MM.1S (cell line): ENCODE data around the gene AMMECR1L.

ENCODE experiments used
- EZH2 ChIP-seq: fragments of 300-600 bp; sonication (generic); optimal IDR thresholded peaks from 2 replicates; pipeline ENCODE3; 2017; ENCODE audit warnings: low read depth, mild to moderate bottlenecking, antibody characterized with exemption, low read length, mixed read lengths
- EZH2phosphoT487 ChIP-seq: fragments of 300-600 bp; sonication (generic); IDR thresholded peaks from 2 replicates; pipeline ENCODE4 v1.6.1; 2018; ENCODE audit warnings: antibody characterized with exemption, low read length
- TF ChIP-seq, protein P1 (sequence below): fragments of 300-600 bp; sonication (generic); IDR thresholded peaks from 2 replicates; pipeline ENCODE4 v1.5.1; 2016; ENCODE audit warnings: antibody characterized with exemption, low read length, mixed read lengths

DNA sequence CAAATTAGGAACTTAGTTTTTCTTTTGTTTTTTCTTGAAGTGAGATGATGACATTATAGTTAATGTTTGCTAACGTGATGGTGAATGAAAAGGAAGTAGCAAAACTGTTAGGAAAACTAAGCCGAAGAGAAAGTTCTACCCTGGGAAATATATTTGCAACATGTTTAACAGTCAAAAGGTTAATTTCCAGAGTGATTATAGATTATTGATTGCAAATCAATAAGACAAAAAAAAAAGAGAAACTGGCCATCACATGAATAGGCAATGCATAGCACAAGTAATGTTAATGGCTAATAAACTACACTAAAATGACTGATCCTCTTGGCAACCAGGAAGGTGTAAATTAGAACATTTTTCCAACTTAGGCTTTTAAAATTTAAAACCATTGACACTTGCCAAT, 26.0 kb upstream of the AMMECR1L start:
- TF ChIP-seq, protein P1, sequence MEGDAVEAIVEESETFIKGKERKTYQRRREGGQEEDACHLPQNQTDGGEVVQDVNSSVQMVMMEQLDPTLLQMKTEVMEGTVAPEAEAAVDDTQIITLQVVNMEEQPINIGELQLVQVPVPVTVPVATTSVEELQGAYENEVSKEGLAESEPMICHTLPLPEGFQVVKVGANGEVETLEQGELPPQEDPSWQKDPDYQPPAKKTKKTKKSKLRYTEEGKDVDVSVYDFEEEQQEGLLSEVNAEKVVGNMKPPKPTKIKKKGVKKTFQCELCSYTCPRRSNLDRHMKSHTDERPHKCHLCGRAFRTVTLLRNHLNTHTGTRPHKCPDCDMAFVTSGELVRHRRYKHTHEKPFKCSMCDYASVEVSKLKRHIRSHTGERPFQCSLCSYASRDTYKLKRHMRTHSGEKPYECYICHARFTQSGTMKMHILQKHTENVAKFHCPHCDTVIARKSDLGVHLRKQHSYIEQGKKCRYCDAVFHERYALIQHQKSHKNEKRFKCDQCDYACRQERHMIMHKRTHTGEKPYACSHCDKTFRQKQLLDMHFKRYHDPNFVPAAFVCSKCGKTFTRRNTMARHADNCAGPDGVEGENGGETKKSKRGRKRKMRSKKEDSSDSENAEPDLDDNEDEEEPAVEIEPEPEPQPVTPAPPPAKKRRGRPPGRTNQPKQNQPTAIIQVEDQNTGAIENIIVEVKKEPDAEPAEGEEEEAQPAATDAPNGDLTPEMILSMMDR, result no peak
- TF ChIP-seq EZH2phosphoT487, result no peak
- no peak for TF ChIP-seq EZH2
